SK-N-SH treated with all-trans-retinoic acid at 6 μM for 48 hours (cell line): ENCODE data around the gene ZNF76.

Source experiments
- ATAC-seq: fragments of 200-7000 bp; cut with Tn5 transposase; 3 replicates; pipeline ENCODE4 v1.9.1; 2020; ENCODE audit warnings: mild to moderate bottlenecking, moderate library complexity
- ARNTL ChIP-seq: fragments of 450-650 bp; formaldehyde crosslinking; IDR thresholded peaks from 2 replicates; pipeline ENCODE4 v1.5.0; 2020; ENCODE audit warnings: low read depth, mild to moderate bottlenecking, moderate library complexity, borderline replicate concordance
- CSDC2 ChIP-seq: fragments of 250-450 bp; sonication (Bioruptor Pico); IDR thresholded peaks from 2 replicates; pipeline ENCODE4 v1.5.0; 2020; ENCODE audit warnings: mild to moderate bottlenecking, moderate library complexity
- ESRRG ChIP-seq: fragments of 250-450 bp; sonication (Bioruptor Pico); IDR thresholded peaks from 2 replicates; pipeline ENCODE4 v1.6.1; 2021; ENCODE audit warnings: mild to moderate bottlenecking
- GLIS3 ChIP-seq: fragments of 250-450 bp; sonication (Bioruptor Pico); IDR thresholded peaks from 2 replicates; pipeline ENCODE4 v1.5.0; 2020; ENCODE audit warnings: mild to moderate bottlenecking, moderate library complexity
- ISL1 ChIP-seq: fragments of 250-450 bp; sonication (Bioruptor Pico); IDR thresholded peaks from 2 replicates; pipeline ENCODE4 v2.1.2; 2022; ENCODE audit warnings: mild to moderate bottlenecking, moderate library complexity
- PPARA ChIP-seq: fragments of 250-450 bp; sonication (Bioruptor Pico); IDR thresholded peaks from 2 replicates; pipeline ENCODE4 v1.5.0; 2020; ENCODE audit warnings: mild to moderate bottlenecking, borderline replicate concordance
- RARB ChIP-seq: fragments of 250-450 bp; sonication (Bioruptor Pico); IDR thresholded peaks from 2 replicates; pipeline ENCODE4 v1.8.0; 2021; ENCODE audit warnings: mild to moderate bottlenecking, moderate library complexity
- TCF4 ChIP-seq: fragments of 250-450 bp; sonication (Bioruptor Pico); IDR thresholded peaks from 2 replicates; pipeline ENCODE4 v1.8.0; 2021; ENCODE audit warnings: mild to moderate bottlenecking, moderate library complexity, borderline replicate concordance
- TOX ChIP-seq: fragments of 250-450 bp; sonication (Bioruptor Pico); IDR thresholded peaks from 2 replicates; pipeline ENCODE4 v1.8.0; 2021; ENCODE audit warnings: mild to moderate bottlenecking, moderate library complexity, borderline replicate concordance
- ZC3H10 ChIP-seq: fragments of 250-450 bp; sonication (Bioruptor Pico); IDR thresholded peaks from 2 replicates; pipeline ENCODE4 v1.5.1; 2021; ENCODE audit warnings: mild to moderate bottlenecking, moderate library complexity
- ZFP3 ChIP-seq: fragments of 250-450 bp; sonication (Bioruptor Pico); IDR thresholded peaks from 2 replicates; pipeline ENCODE4 v1.5.0; 2020; ENCODE audit warnings: mild to moderate bottlenecking, moderate library complexity
- ZFP30 ChIP-seq: fragments of 450-650 bp; formaldehyde crosslinking; IDR thresholded peaks from 2 replicates; pipeline ENCODE4 v1.5.0; 2022; ENCODE audit warnings: mild to moderate bottlenecking, moderate library complexity
- ZNF565 ChIP-seq: fragments of 450-650 bp; formaldehyde crosslinking; conservative IDR thresholded peaks from 2 replicates; pipeline ENCODE4 v1.5.0; 2020; ENCODE audit warnings: low read depth, mild to moderate bottlenecking, moderate library complexity
- ZNF70 ChIP-seq: fragments of 450-650 bp; formaldehyde crosslinking; IDR thresholded peaks from 2 replicates; pipeline ENCODE4 v1.5.0; 2020; ENCODE audit warnings: mild to moderate bottlenecking, moderate library complexity
- ZNF8 ChIP-seq: fragments of 450-650 bp; formaldehyde crosslinking; IDR thresholded peaks from 2 replicates; pipeline ENCODE4 v1.5.0; 2020; ENCODE audit warnings: mild to moderate bottlenecking, moderate library complexity
- TF ChIP-seq, protein P1 (sequence below): fragments of 250-450 bp; sonication (Bioruptor Pico); IDR thresholded peaks from 2 replicates; pipeline ENCODE4 v1.5.1; 2020; ENCODE audit warnings: low read depth, mild to moderate bottlenecking, moderate library complexity
- TF ChIP-seq, protein P2 (sequence below): fragments of 250-450 bp; sonication (Bioruptor Pico); IDR thresholded peaks from 2 replicates; pipeline ENCODE4 v1.8.0; 2021; ENCODE audit warnings: low read depth, mild to moderate bottlenecking, moderate library complexity, borderline replicate concordance
- TF ChIP-seq, protein P3 (sequence below): fragments of 250-450 bp; sonication (Bioruptor Pico); IDR thresholded peaks from 2 replicates; pipeline ENCODE4 v1.8.0; 2020; ENCODE audit warnings: mild to moderate bottlenecking, moderate library complexity, borderline replicate concordance
- TF ChIP-seq, protein P4 (sequence below): fragments of 250-450 bp; sonication (Bioruptor Pico); IDR thresholded peaks from 2 replicates; pipeline ENCODE4 v1.5.1; 2021; ENCODE audit warnings: mild to moderate bottlenecking, moderate library complexity

The ZNF76 gene

DNA sequence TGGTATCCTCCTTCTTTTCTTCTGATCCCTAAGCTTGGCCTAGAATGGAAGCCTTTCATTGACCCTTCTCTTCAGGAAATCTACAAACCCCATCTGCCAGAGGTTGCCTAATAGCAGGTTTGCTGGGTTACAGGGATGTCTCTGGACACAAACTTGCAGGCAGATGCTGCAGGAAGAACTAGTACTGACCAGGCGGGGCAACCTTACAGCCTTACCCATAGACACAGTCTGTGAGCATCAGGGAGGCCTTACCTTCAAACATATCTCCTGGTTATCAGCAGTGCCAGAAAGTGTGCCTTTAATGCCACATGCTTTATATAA lies 43.2 kb upstream of the ZNF76 start:
- TF ChIP-seq ESRRG (no peak), ZFP30 (CRISPR knock-in tag) (no peak), GLIS3 (CRISPR knock-in tag) (no peak), ZNF565 (CRISPR knock-in tag) (no peak), ARNTL (CRISPR knock-in tag) (no peak), ZNF8 (no peak), RARB (CRISPR knock-in tag) (no peak), TOX (CRISPR knock-in tag) (no peak), TCF4 (no peak), ZC3H10 (no peak), ISL1 (CRISPR knock-in tag) (no peak), ZNF70 (CRISPR knock-in tag) (no peak), CSDC2 (CRISPR knock-in tag) (no peak)
- TF ChIP-seq, protein P1, sequence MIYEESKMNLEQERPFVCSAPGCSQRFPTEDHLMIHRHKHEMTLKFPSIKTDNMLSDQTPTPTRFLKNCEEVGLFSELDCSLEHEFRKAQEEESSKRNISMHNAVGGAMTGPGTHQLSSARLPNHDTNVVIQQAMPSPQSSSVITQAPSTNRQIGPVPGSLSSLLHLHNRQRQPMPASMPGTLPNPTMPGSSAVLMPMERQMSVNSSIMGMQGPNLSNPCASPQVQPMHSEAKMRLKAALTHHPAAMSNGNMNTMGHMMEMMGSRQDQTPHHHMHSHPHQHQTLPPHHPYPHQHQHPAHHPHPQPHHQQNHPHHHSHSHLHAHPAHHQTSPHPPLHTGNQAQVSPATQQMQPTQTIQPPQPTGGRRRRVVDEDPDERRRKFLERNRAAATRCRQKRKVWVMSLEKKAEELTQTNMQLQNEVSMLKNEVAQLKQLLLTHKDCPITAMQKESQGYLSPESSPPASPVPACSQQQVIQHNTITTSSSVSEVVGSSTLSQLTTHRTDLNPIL = no peak
- TF ChIP-seq, protein P2, sequence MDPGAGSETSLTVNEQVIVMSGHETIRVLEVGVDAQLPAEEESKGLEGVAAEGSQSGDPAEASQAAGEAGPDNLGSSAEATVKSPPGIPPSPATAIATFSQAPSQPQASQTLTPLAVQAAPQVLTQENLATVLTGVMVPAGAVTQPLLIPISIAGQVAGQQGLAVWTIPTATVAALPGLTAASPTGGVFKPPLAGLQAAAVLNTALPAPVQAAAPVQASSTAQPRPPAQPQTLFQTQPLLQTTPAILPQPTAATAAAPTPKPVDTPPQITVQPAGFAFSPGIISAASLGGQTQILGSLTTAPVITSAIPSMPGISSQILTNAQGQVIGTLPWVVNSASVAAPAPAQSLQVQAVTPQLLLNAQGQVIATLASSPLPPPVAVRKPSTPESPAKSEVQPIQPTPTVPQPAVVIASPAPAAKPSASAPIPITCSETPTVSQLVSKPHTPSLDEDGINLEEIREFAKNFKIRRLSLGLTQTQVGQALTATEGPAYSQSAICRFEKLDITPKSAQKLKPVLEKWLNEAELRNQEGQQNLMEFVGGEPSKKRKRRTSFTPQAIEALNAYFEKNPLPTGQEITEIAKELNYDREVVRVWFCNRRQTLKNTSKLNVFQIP = no peak
- TF ChIP-seq, protein P3, sequence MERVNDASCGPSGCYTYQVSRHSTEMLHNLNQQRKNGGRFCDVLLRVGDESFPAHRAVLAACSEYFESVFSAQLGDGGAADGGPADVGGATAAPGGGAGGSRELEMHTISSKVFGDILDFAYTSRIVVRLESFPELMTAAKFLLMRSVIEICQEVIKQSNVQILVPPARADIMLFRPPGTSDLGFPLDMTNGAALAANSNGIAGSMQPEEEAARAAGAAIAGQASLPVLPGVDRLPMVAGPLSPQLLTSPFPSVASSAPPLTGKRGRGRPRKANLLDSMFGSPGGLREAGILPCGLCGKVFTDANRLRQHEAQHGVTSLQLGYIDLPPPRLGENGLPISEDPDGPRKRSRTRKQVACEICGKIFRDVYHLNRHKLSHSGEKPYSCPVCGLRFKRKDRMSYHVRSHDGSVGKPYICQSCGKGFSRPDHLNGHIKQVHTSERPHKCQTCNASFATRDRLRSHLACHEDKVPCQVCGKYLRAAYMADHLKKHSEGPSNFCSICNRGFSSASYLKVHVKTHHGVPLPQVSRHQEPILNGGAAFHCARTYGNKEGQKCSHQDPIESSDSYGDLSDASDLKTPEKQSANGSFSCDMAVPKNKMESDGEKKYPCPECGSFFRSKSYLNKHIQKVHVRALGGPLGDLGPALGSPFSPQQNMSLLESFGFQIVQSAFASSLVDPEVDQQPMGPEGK (CRISPR knock-in tag) = no peak
- TF ChIP-seq, protein P4, sequence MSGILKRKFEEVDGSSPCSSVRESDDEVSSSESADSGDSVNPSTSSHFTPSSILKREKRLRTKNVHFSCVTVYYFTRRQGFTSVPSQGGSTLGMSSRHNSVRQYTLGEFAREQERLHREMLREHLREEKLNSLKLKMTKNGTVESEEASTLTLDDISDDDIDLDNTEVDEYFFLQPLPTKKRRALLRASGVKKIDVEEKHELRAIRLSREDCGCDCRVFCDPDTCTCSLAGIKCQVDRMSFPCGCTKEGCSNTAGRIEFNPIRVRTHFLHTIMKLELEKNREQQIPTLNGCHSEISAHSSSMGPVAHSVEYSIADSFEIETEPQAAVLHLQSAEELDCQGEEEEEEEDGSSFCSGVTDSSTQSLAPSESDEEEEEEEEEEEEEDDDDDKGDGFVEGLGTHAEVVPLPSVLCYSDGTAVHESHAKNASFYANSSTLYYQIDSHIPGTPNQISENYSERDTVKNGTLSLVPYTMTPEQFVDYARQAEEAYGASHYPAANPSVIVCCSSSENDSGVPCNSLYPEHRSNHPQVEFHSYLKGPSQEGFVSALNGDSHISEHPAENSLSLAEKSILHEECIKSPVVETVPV (CRISPR knock-in tag) = no peak
- ATAC-seq = no peak

DNA sequence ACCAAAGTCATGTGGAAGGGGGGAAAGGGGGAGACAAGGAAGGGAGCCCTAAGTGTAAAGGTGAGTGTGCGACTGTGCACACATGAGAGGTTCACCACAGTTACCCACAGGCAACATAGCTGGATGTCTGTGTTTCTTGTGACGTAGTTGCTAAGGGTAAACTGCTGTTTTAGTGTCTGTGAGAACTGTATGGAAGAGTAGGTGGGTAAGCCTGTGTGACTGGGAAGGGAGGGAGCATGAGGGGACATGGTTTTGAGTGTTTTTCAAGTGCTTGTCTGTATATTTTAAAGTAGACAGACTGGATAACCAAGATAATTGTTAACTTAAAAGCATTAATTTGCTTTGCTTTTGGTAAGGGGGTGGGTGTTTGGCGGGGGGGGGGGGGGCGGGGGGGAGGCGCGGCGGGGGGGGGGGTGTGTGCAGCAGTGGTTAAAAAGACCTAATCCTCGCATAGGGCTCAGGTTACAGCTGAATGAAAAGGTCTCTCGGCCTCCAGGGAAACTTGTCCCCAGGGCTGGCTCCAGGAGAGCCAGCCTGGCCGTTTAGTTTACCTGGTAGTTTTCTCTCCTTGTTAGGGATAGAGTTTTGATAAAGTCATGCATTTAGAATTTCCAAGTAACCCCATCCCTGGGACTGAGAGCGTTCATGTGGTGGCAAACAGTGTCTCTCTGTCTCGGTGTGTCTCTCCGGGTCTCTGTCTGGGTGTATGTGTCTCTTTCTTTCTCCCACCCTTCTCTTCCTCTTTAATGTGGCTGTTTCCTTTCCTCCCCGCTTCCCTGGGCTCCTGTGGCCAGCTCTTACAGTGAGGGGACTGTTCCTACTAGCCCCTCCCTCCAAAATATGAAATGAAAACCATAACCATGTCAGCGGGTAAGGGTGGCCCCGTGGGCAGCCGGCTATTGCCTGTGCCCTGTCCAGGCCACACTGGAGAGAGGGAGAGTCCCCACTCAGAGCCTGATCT lies 42.4 kb upstream of the ZNF76 start:
- TF ChIP-seq ZC3H10 = no peak
- no peak for TF ChIP-seq ZNF565 (CRISPR knock-in tag)
- ATAC-seq = no peak

DNA sequence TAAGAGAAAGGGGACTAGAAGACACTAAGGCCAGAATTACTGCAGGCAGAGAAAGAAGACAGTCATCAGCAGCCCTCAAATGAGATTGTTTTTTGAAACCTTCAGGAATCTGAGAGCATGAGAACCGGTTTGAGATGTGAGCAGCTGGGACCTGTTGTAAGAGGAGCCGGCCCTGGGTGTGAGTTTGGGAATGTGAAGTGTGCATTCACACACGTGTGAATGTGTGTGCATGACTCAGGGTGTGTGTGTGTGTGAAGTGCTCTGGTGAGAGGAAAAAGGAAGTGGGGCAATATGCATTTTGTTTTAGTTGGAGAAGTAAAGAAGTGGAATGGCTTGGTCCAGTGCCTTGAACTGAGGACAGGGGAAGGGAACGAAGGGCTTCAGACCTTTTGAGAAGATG lies 41.5 kb upstream of the ZNF76 start:
- ATAC-seq = no peak
- no peak for TF ChIP-seq ZFP3
- no peak for TF ChIP-seq PPARA
- TF ChIP-seq TOX (CRISPR knock-in tag) = no peak

DNA sequence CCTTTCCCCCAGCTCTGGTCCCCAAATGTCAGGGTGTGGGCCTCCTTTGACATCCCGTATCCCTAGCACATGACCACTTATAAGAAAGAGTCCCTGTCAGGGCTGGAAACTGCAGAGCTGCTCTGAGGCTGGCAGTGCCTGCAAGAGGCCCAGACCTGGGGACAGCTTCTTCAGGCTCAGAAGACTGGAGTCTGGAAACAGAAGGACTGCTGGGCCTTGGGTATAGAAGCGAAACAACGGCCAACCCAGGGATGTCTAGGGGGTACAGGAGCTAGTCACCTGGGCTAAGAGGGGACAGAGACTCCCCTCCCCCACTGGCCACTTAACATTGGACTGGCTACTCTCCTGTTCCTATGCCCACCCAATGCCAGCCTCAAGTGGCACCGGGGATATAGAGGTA lies 41.1 kb upstream of the ZNF76 start:
- TF ChIP-seq ISL1 (CRISPR knock-in tag) (no peak), ARNTL (CRISPR knock-in tag) (no peak), ZNF70 (CRISPR knock-in tag) (no peak), ZC3H10 (no peak), ZFP30 (CRISPR knock-in tag) (no peak)
- TF ChIP-seq, protein P4 (CRISPR knock-in tag) = no peak
- TF ChIP-seq, protein P1 = no peak
- ATAC-seq = no peak
